ENCODE data around the gene SLC25A27. TPM values are rescaled to one million over a fixed set of nuclear protein-coding genes. Genes with fewer than 3 reads are reported as not detected.

SLC25A27 gene
- polyA plus RNA-seq, 3 donors = 0.34 to 1.7 TPM; not detected in 1

- H3K9ac ChIP-seq (ENCODE audit: insufficient read depth, low read length, poor library complexity, severe bottlenecking) = no peak overlapping the region
- no peak overlapping the region for H3K27ac ChIP-seq (ENCODE audit: low read depth in 1 of 2, low read length in 2 of 2)
- Mint-ChIP-seq H3K9me3 (peaks cover 0 to 2% (median 0%) of the 10 kb centered on the region in 7 donors), H3K27ac (no peak overlapping the region), H3K27me3 (ENCODE audit: low read depth in 3 of 3) (peaks cover 30 to 50% (median 35%) of the 10 kb centered on the region in 3 donors), H3K4me1 (peaks cover 14% of the 10 kb centered on the region), H3K36me3 (peaks cover 0 to 6% of the 10 kb centered on the region in 2 donors), H3K4me3 (peak overlapping the region in 1 of 2 donors; percentile 95)
- H3K36me3 ChIP-seq (replicated peaks in 1 of 2; ENCODE audit: control insufficient read depth in 1 of 2, insufficient read depth in 2 of 2, low read length in 2 of 2) = no peaks in the 10 kb centered on the region
- H3K4me2 ChIP-seq (replicated peaks; ENCODE audit: extremely low read depth, low read length, poor library complexity, severe bottlenecking) = no peak overlapping the region
- TF ChIP-seq CTCF (IDR thresholded peaks at IDR 0.05) = no peak
- intact Hi-C loops (cut with micrococcal nuclease) = loop anchor here in 1 of 2 donors (1.0 kb wide), 1 partner anchor 11 kb away; no protein-coding TSS in a partner anchor
- WGBS (ENCODE audit: insufficient coverage) = 66% methylated on average over 2 of the region's 8 CpGs
- no peak for DNase-seq
- no peaks in the 10 kb centered on the region for H3K9me3 ChIP-seq (replicated peaks in 1 of 2; ENCODE audit: control insufficient read depth in 1 of 2, insufficient read depth in 1 of 2, low read length in 2 of 2)
- H3K4me3 ChIP-seq (replicated peaks in 1 of 3; ENCODE audit: low read depth in 2 of 3, low read length in 3 of 3) = no peak overlapping the region
- no peak overlapping the region for H2AFZ ChIP-seq (ENCODE audit: insufficient read depth, low read depth, low read length, poor library complexity, severe bottlenecking)
- peaks cover 10 to 17% of the 10 kb centered on the region in 2 donors for H3K4me1 ChIP-seq (ENCODE audit: control insufficient read depth in 1 of 2, insufficient read depth in 2 of 2, low read length in 2 of 2)
- H4K20me1 ChIP-seq (ENCODE audit: insufficient read depth, low read length) = no peaks in the 10 kb centered on the region
- H3K79me2 ChIP-seq (ENCODE audit: insufficient read depth, low read length) = no peaks in the 10 kb centered on the region
- peaks cover 21 to 48% of the 10 kb centered on the region in 2 donors for H3K27me3 ChIP-seq (ENCODE audit: control insufficient read depth in 2 of 2, insufficient read depth in 2 of 2, low read length in 2 of 2)
Measured at GRCh38 chr6:46651816-46652215, 959 bp upstream of the SLC25A27 start.

DNA sequence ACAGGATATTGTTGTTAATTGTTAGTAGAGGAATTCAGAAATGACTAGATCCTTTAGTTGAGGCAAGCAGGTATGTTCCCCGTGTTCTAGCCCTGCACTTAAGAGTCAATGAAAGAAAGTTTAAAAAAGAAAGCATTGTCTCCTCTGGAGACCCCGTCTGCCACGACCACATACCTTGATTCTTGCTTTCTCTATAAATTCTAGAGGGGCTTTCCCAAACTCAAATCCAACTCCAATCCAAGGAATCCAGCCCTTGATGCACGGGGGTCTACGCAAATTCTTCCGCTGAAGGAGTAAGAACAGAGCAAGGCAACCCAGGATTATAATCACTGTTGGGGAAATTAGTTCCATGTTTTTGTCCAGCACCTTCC lies 558 bp upstream of the SLC25A27 start:
- peak overlapping the region; percentile 92 to 95 for H3K4me3 Mint-ChIP-seq
- H3K27me3 ChIP-seq (ENCODE audit: control insufficient read depth in 2 of 2, insufficient read depth in 2 of 2, low read length in 2 of 2) = peaks cover 21 to 47% of the 10 kb centered on the region in 2 donors
- DNase-seq = no peak
- H3K27ac ChIP-seq (ENCODE audit: low read depth in 1 of 2, low read length in 2 of 2) = no peak overlapping the region
- no peaks in the 10 kb centered on the region for H4K20me1 ChIP-seq (ENCODE audit: insufficient read depth, low read length)
- H3K36me3 ChIP-seq (replicated peaks in 1 of 2; ENCODE audit: control insufficient read depth in 1 of 2, insufficient read depth in 2 of 2, low read length in 2 of 2) = no peaks in the 10 kb centered on the region
- no peak for TF ChIP-seq CTCF (IDR thresholded peaks at IDR 0.05)
- H3K4me3 ChIP-seq (replicated peaks in 1 of 3; ENCODE audit: low read depth in 2 of 3, low read length in 3 of 3) = peak overlapping the region in 2 of 3 experiments; percentile 56 to 91
- intact Hi-C loops (cut with micrococcal nuclease) = loop anchor here in 1 of 2 donors (1.0 kb wide), 1 partner anchor 11 kb away; no protein-coding TSS in a partner anchor
- H3K4me1 Mint-ChIP-seq = peaks cover 14% of the 10 kb centered on the region
- peaks cover 0 to 2% (median 0%) of the 10 kb centered on the region in 7 donors for H3K9me3 Mint-ChIP-seq
- peak overlapping the region; percentile 97 for H3K4me2 ChIP-seq (replicated peaks; ENCODE audit: extremely low read depth, low read length, poor library complexity, severe bottlenecking)
- peak overlapping the region; percentile 98 for H2AFZ ChIP-seq (ENCODE audit: insufficient read depth, low read depth, low read length, poor library complexity, severe bottlenecking)
- H3K9me3 ChIP-seq (replicated peaks in 1 of 2; ENCODE audit: control insufficient read depth in 1 of 2, insufficient read depth in 1 of 2, low read length in 2 of 2) = no peaks in the 10 kb centered on the region
- WGBS (ENCODE audit: insufficient coverage) = 0% methylated on average over 3 of the region's 6 CpGs
- no peaks in the 10 kb centered on the region for H3K79me2 ChIP-seq (ENCODE audit: insufficient read depth, low read length)
- peaks cover 30 to 50% (median 35%) of the 10 kb centered on the region in 3 donors for H3K27me3 Mint-ChIP-seq (ENCODE audit: low read depth in 3 of 3)
- H3K9ac ChIP-seq (ENCODE audit: insufficient read depth, low read length, poor library complexity, severe bottlenecking) = no peak overlapping the region
- H3K27ac Mint-ChIP-seq = peak overlapping the region in 2 of 7 donors; percentile 1 to 19
- H3K36me3 Mint-ChIP-seq = peaks cover 0 to 6% of the 10 kb centered on the region in 2 donors
- peaks cover 10 to 17% of the 10 kb centered on the region in 2 donors for H3K4me1 ChIP-seq (ENCODE audit: control insufficient read depth in 1 of 2, insufficient read depth in 2 of 2, low read length in 2 of 2)

Data from CD14-positive monocyte (primary cell).